ENCODE measurements around the gene MYLIP. TPM values are rescaled to one million over a fixed set of nuclear protein-coding genes. Genes with fewer than 3 reads are reported as not detected.

The MYLIP gene
- total and polyA plus RNA-seq, 2 experiments from 2014 or later = 26.7 to 33.8 TPM

- Mint-ChIP-seq H3K27me3 (ENCODE audit: insufficient read depth, low read depth, poor library complexity) (peaks cover 4% of the 10 kb centered on the region), H3K4me1 (no peaks in the 10 kb centered on the region; the same call in 2 of the 3 replicates), H3K4me3 (no peak overlapping the region), H3K36me3 (ENCODE audit: low read depth) (no peaks in the 10 kb centered on the region), H3K27ac (no peak overlapping the region), H3K9me3 (no peaks in the 10 kb centered on the region)
- Histone ChIP-seq H3F3A (replicated peaks; ENCODE audit: low read depth) (no peaks in the 10 kb centered on the region), H3K36me3 (ENCODE audit: insufficient read depth) (no peaks in the 10 kb centered on the region), H3K4me2 (no peak overlapping the region), H3K27ac (ENCODE audit: low read depth) (no peak overlapping the region), H2AFZ (no peak overlapping the region), H3K4me1 (ENCODE audit: insufficient read depth) (no peaks in the 10 kb centered on the region), H4K20me1 (replicated peaks; ENCODE audit: insufficient read depth) (no peaks in the 10 kb centered on the region), H3K27me3 (ENCODE audit: insufficient read depth) (no peaks in the 10 kb centered on the region), H3K9me2 (ENCODE audit: insufficient read depth) (peaks cover 7% of the 10 kb centered on the region; the same call in 1 of the 2 replicates), H3K4me3 (no peak overlapping the region), H3K79me2 (replicated peaks; ENCODE audit: insufficient read depth) (no peaks in the 10 kb centered on the region)
- no peak for TF ChIP-seq ZNF331 (CRISPR knock-in tag; IDR thresholded peaks at IDR 0.05; ENCODE audit: low read depth)
- no peak for TF ChIP-seq REST (IDR thresholded peaks at IDR 0.05; ENCODE audit: unreplicated experiment)
- no peak for TF ChIP-seq STAT1 (IDR thresholded peaks at IDR 0.05; ENCODE audit: unreplicated experiment)
- no peak for TF ChIP-seq CREB1 (CRISPR knock-in tag; IDR thresholded peaks at IDR 0.05; ENCODE audit: low read depth)
- TF ChIP-seq ZNF114 (CRISPR knock-in tag; IDR thresholded peaks at IDR 0.05) = no peak
- TF ChIP-seq EZH2phosphoT487 (IDR thresholded peaks at IDR 0.05; ENCODE audit: unreplicated experiment) = no peak
- TF ChIP-seq ZNF462 (CRISPR knock-in tag; IDR thresholded peaks at IDR 0.05) = no peak
- no peak for TF ChIP-seq NANOG (IDR thresholded peaks at IDR 0.05; ENCODE audit: borderline replicate concordance)
- no peak for TF ChIP-seq ETS1 (IDR thresholded peaks at IDR 0.05)
- no peak for TF ChIP-seq POLR2AphosphoS5 (IDR thresholded peaks at IDR 0.05; ENCODE audit: low read depth)
- no peak for TF ChIP-seq EZH2 (IDR thresholded peaks at IDR 0.05; ENCODE audit: low read depth, unreplicated experiment)
- no peak for TF ChIP-seq CTCF (conservative IDR thresholded peaks at IDR 0.05; ENCODE audit: low read depth in 2 of 2)
- TF ChIP-seq JUNB (IDR thresholded peaks at IDR 0.05; ENCODE audit: unreplicated experiment) = no peak
- no peak for DNase-seq (ENCODE audit: low spot score)
- no peak for ATAC-seq
These were observed 38.4 kb upstream of the MYLIP start for GRCh38 chr6:16090452-16090851.
